Keratinocyte (primary cell): Measurements from ENCODE around the gene CHD1. TPM values are rescaled to one million over a fixed set of nuclear protein-coding genes. Genes with fewer than 3 reads are reported as not detected.
A peak's percentile ranks its signal among the peaks of the same experiment; 100 is the strongest.

Experiments used
- DNase-seq: peaks from one replicate; pipeline ENCODE4 v3.0.0-alpha.2; 2011; ENCODE audit warnings: low read depth, missing footprints, low spot score
- FAIRE-seq: peaks from 2 replicates; lab custom pipeline; 2011; peaks lifted over from hg19 to GRCh38; lab: Jason Lieb, UNC
- H2AFZ ChIP-seq: 2 replicates; pipeline ENCODE4 v1.6.0; 2012; ENCODE audit warnings: low read length, control low read depth, inconsistent platforms; ENCODE audit not compliant: control insufficient read depth
- H3K27ac ChIP-seq: 2 replicates; pipeline ENCODE4 v1.5.1; 2011; ENCODE audit warnings: low read length; ENCODE audit not compliant: control insufficient read depth, insufficient read depth
- H3K27me3 ChIP-seq: 3 replicates; pipeline ENCODE4 v1.6.0; 2011; ENCODE audit warnings: low read length; ENCODE audit not compliant: control insufficient read depth, insufficient read depth; ENCODE audit errors: extremely low read depth
- H3K36me3 ChIP-seq, 2 experiments: 2 replicates in 1 of 2; 3 replicates in 1 of 2; pipeline ENCODE4 v1.5.1; 2011; ENCODE audit warnings: low read length in 2 of 2, mild to moderate bottlenecking in 1 of 2; ENCODE audit not compliant: control insufficient read depth in 2 of 2, insufficient read depth in 2 of 2; ENCODE audit errors: extremely low read depth in 1 of 2
- H3K4me1 ChIP-seq: 3 replicates; pipeline ENCODE4 v1.5.1; 2011; ENCODE audit warnings: low read length; ENCODE audit not compliant: control insufficient read depth, insufficient read depth; ENCODE audit errors: extremely low read depth
- H3K4me2 ChIP-seq: 3 replicates; pipeline ENCODE4 v1.6.0; 2011; ENCODE audit warnings: low read depth, low read length; ENCODE audit not compliant: control insufficient read depth, insufficient read depth; ENCODE audit errors: extremely low read depth
- H3K4me3 ChIP-seq, 3 experiments: fragments of 200-600 bp in 1 of 3; sonication (generic) in 1 of 3; 2 replicates in 2 of 3; 3 replicates in 1 of 3; pipeline ENCODE4 v1.5.1; 2011 to 2016; ENCODE audit warnings: low read length in 3 of 3, mild to moderate bottlenecking in 3 of 3, control low read depth in 2 of 3, inconsistent platforms in 1 of 3, low read depth in 1 of 3, mixed read lengths in 1 of 3, mixed run types in 1 of 3, moderate library complexity in 1 of 3; ENCODE audit not compliant: control insufficient read depth in 2 of 3, insufficient read depth in 2 of 3; ENCODE audit errors: extremely low read depth in 1 of 3
- H3K79me2 ChIP-seq: 2 replicates; pipeline ENCODE4 v1.6.0; 2012; ENCODE audit warnings: low read length; ENCODE audit not compliant: control insufficient read depth, insufficient read depth
- H3K9ac ChIP-seq: 3 replicates; pipeline ENCODE4 v1.6.0; 2011; ENCODE audit warnings: low read length; ENCODE audit not compliant: control insufficient read depth, insufficient read depth; ENCODE audit errors: extremely low read depth
- H3K9me1 ChIP-seq: 3 replicates; pipeline ENCODE4 v1.6.0; 2011; ENCODE audit warnings: low read length; ENCODE audit not compliant: control insufficient read depth, insufficient read depth; ENCODE audit errors: extremely low read depth
- H3K9me3 ChIP-seq: 2 replicates; pipeline ENCODE4 v1.5.1; 2012; ENCODE audit warnings: low read depth, low read length; ENCODE audit not compliant: control insufficient read depth
- H4K20me1 ChIP-seq: 3 replicates; pipeline ENCODE4 v1.6.0; 2011; ENCODE audit warnings: low read length; ENCODE audit not compliant: control insufficient read depth, insufficient read depth; ENCODE audit errors: extremely low read depth
- EZH2 ChIP-seq: IDR thresholded peaks from one replicate; pipeline ENCODE4 v1.6.1; 2012; ENCODE audit warnings: inconsistent platforms, mild to moderate bottlenecking, low read length, moderate library complexity
- dilution Hi-C: fragments of 300-500 bp; cut with MboI; formaldehyde crosslinking; loops from one replicate; pipeline ENCODE4 v1.7.0; 2020; ENCODE audit warnings: low sequenced_read_pairs; ENCODE audit not compliant: extremely low pct_ligation_motif_present
- polyA minus RNA-seq, 3 experiments: library from RNA; depleted of rRNA, polyadenylated mRNA; stranded (reverse); fragments of >200 nt; gene quantifications; 1 replicate in 1 of 3; 2 replicates in 1 of 3; 3 replicates in 1 of 3; pipeline ENCODE4 v1.2.3, GENCODE V29; 2011
- polyA plus RNA-seq, 5 experiments: library from polyadenylated mRNA; depleted of rRNA in 3 of 5; stranded (reverse) in 3 of 5; stranded (forward) in 1 of 5; unstranded in 1 of 5; fragments of >200 nt; gene quantifications; 1 replicate in 1 of 5; 2 replicates in 3 of 5; 3 replicates in 1 of 5; pipeline versions ENCODE4 v1.2.1 to v1.2.3, GENCODE V29; 2011 to 2012; ENCODE audit warnings: missing spikeins in 2 of 5, low read depth in 1 of 5, low replicate concordance in 1 of 5
- TF ChIP-seq, protein P1 (sequence below), 3 experiments: IDR thresholded peaks in 1 of 3; conservative IDR thresholded peaks in 1 of 3; optimal IDR thresholded peaks in 1 of 3; 2 replicates in 2 of 3; 3 replicates in 1 of 3; pipeline versions ENCODE3 to v1.5.1; 2011; ENCODE audit warnings: low read length in 3 of 3, mild to moderate bottlenecking in 3 of 3, moderate library complexity in 2 of 3, control low read depth in 1 of 3, inconsistent platforms in 1 of 3; ENCODE audit not compliant: insufficient read depth in 2 of 3; ENCODE audit errors: extremely low read depth in 1 of 3

CHD1 gene
- polyA plus RNA-seq, result 16.0 to 26.5 TPM (median 18.1 TPM) in 3 replicates
- polyA plus RNA-seq (2011; ENCODE audit: low read depth), result 48.5 TPM
- 8.6 and 18.5 TPM in 2 replicates for polyA plus RNA-seq (2011; cell fraction: cytosol; rRNA removed)
- polyA plus RNA-seq (2011; cell fraction: nucleus; rRNA removed), result 35.3 and 48.2 TPM in 2 replicates
- 17.2 and 20.5 TPM in 2 replicates for polyA plus RNA-seq (2012; ENCODE audit: low replicate concordance)
- polyA minus RNA-seq, result 3.9 to 51.5 TPM (median 17.4 TPM) in 3 replicates
- 14.6 TPM for polyA minus RNA-seq (2011; cell fraction: cytosol; rRNA and poly(A)+ RNA removed)
- 39.1 and 68.9 TPM in 2 replicates for polyA minus RNA-seq (2011; cell fraction: nucleus; rRNA and poly(A)+ RNA removed)

DNA sequence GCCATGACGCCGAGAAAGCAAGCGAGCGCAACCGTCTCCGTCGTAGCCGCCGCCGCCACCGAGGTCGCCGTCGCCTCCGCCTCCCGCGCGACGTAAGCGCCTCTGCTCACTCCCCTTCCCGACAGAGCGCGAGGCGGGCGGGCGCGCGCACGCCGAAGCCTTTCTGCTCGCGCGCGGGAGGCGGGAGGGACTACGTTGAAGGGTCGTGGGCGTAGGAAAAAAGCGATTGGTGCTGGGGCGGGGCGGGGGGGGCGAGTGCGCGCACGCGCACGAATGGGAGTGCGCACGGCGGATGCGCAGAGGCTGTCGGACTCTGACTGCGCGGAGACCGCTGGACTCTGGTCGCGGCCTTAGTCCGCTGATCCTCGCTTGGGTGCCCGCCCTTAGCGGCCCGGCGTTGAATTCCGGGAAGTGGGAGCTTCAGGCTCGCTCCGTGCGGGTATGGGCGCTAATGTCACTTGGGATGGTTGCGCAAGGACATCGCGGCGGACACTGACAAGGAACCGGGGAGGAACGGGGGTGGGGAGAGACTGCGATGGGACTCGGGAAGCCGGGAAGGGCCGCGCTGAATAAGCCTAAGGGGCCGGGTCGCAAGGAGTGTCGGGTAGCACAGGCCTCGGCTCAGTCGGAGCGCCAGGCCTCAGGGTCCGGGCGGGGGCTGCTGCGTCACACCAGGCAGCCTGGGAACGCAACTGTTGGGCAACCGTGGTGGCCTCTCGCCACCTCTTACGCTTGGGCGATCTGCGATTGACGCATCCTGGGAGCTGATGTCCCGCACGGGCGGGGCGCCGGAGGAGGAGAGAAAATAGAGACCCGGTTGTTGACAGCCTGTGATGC lies at the start of gene CHD1:
TSS of gene CHD1 (minus strand) at position 135 of the 837 bp plus-strand sequence. CDS start 2,621 bp downstream, outside the sequence.
- Histone ChIP-seq H3K4me2 (peak within 1 kb of the TSS; percentile 99), H3K79me2 (peaks cover 56% of the 10 kb centered on the region), H3K27ac (peak within 1 kb of the TSS; percentile 97), H3K36me3 (no peaks in the 10 kb centered on the region), H3K4me3 (peak within 1 kb of the TSS; percentile 82 to 97 (median 90)), H3K27me3 (no peaks in the 10 kb centered on the region), H3K9me1 (no peaks in the 10 kb centered on the region), H3K9ac (peak within 1 kb of the TSS; percentile 98), H2AFZ (peak within 1 kb of the TSS; percentile 92), H4K20me1 (peaks cover 2% of the 10 kb centered on the region), H3K4me1 (peaks cover 11% of the 10 kb centered on the region), H3K9me3 (no peaks in the 10 kb centered on the region)
- FAIRE-seq, result no peak
- no peak for DNase-seq
- dilution Hi-C loops, result no loop called here
- TF ChIP-seq EZH2, result no peak
- TF ChIP-seq, protein P1, sequence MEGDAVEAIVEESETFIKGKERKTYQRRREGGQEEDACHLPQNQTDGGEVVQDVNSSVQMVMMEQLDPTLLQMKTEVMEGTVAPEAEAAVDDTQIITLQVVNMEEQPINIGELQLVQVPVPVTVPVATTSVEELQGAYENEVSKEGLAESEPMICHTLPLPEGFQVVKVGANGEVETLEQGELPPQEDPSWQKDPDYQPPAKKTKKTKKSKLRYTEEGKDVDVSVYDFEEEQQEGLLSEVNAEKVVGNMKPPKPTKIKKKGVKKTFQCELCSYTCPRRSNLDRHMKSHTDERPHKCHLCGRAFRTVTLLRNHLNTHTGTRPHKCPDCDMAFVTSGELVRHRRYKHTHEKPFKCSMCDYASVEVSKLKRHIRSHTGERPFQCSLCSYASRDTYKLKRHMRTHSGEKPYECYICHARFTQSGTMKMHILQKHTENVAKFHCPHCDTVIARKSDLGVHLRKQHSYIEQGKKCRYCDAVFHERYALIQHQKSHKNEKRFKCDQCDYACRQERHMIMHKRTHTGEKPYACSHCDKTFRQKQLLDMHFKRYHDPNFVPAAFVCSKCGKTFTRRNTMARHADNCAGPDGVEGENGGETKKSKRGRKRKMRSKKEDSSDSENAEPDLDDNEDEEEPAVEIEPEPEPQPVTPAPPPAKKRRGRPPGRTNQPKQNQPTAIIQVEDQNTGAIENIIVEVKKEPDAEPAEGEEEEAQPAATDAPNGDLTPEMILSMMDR (optimal IDR thresholded peaks at IDR 0.05 in 1 of 3, IDR thresholded peaks at IDR 0.05 in 1 of 3, conservative IDR thresholded peaks at IDR 0.05 in 1 of 3; ENCODE audit: extremely low read depth in 1 of 3, insufficient read depth in 2 of 3, low read length in 3 of 3), result no peak

DNA sequence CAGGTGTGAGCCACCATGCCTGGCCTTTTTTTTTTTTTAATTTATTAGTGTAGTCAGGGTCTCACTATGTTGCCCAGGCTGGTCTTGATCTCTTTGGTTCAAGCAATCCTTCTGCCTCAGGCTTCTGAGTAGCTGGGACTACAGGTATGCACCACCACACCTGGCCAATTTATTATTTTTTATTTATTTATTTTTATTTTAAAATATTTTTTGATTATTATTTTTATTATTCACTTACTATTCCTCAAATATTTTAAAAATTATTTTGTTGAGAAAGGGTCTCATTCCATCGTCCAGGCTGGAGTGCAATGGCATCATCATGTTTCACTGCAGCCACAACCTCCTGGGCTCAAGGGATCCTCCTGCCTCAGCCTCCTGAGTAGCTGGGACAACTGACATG lies 49.7 kb upstream of the CHD1 start:
- no peaks in the 10 kb centered on the region for H3K9me1 ChIP-seq
- H3K27me3 ChIP-seq, result no peaks in the 10 kb centered on the region
- H3K9ac ChIP-seq, result no peak overlapping the region
- FAIRE-seq (no peak), DNase-seq (no peak)
- dilution Hi-C loops, result no loop called here
- H2AFZ ChIP-seq, result no peak overlapping the region
- H3K4me2 ChIP-seq, result no peak overlapping the region
- no peak overlapping the region for H3K27ac ChIP-seq
- H3K36me3 ChIP-seq, result no peaks in the 10 kb centered on the region
- no peaks in the 10 kb centered on the region for H3K9me3 ChIP-seq
- H4K20me1 ChIP-seq, result no peaks in the 10 kb centered on the region
- H3K79me2 ChIP-seq, result no peaks in the 10 kb centered on the region
- no peak for TF ChIP-seq EZH2
- TF ChIP-seq, protein P1 (optimal IDR thresholded peaks at IDR 0.05 in 1 of 3, IDR thresholded peaks at IDR 0.05 in 1 of 3, conservative IDR thresholded peaks at IDR 0.05 in 1 of 3; ENCODE audit: extremely low read depth in 1 of 3, insufficient read depth in 2 of 3, low read length in 3 of 3), result no peak
- no peaks in the 10 kb centered on the region for H3K4me1 ChIP-seq
- H3K4me3 ChIP-seq, result no peak overlapping the region
